HG03139 (cell line): ENCODE measurements around the gene OPCML.

Source experiments
- ATAC-seq: cut with Tn5 transposase; IDR thresholded peaks from one replicate; pipeline ENCODE4 v1.9.1; 2021; ENCODE audit not compliant: unreplicated experiment

Gene OPCML

GRCh38 chr11:132960273-132961078 lies 571.8 kb downstream of the OPCML start:
- no peak for ATAC-seq

- no peak for ATAC-seq
Observed at GRCh38 chr11:132959693-132960092, 572.6 kb downstream of the OPCML start.

- no peak for ATAC-seq
Observed at GRCh38 chr11:132957881-132958280, 574.4 kb downstream of the OPCML start.

- no peak for ATAC-seq
Observed at GRCh38 chr11:132948252-132948651, 584.0 kb downstream of the OPCML start.

GRCh38 chr11:132944569-132944944 lies 587.7 kb downstream of the OPCML start:
- ATAC-seq: no peak

- ATAC-seq: no peak
Observed at GRCh38 chr11:132943706-132944568, 588.4 kb downstream of the OPCML start.

GRCh38 chr11:132943357-132943705 lies 589.0 kb downstream of the OPCML start:
- ATAC-seq: no peak

GRCh38 chr11:132942611-132943356 lies 589.5 kb downstream of the OPCML start:
- no peak for ATAC-seq

GRCh38 chr11:132941761-132942160 lies 590.5 kb downstream of the OPCML start:
- no peak for ATAC-seq

GRCh38 chr11:132941024-132941646 lies 591.2 kb downstream of the OPCML start:
- ATAC-seq: no peak

- no peak for ATAC-seq
Observed at GRCh38 chr11:132937016-132937415, 595.3 kb downstream of the OPCML start.

GRCh38 chr11:132935383-132935782 lies 596.9 kb downstream of the OPCML start:
- ATAC-seq: no peak

- ATAC-seq: no peak
Observed at GRCh38 chr11:132933703-132934102, 598.6 kb downstream of the OPCML start.

- ATAC-seq: no peak
Observed at GRCh38 chr11:132925825-132926469, 606.4 kb downstream of the OPCML start.

GRCh38 chr11:132921597-132921996 lies 610.7 kb downstream of the OPCML start:
- ATAC-seq: no peak

- ATAC-seq: no peak
Observed at GRCh38 chr11:132920451-132921096, 611.7 kb downstream of the OPCML start.

- no peak for ATAC-seq
Observed at GRCh38 chr11:132914600-132914999, 617.7 kb downstream of the OPCML start.

GRCh38 chr11:132913886-132914285 lies 618.4 kb downstream of the OPCML start:
- no peak for ATAC-seq

- no peak for ATAC-seq
Observed at GRCh38 chr11:132913295-132913694, 619.0 kb downstream of the OPCML start.

- no peak for ATAC-seq
Observed at GRCh38 chr11:132911186-132911585, 621.1 kb downstream of the OPCML start.
